DOHH2 (cell line): ENCODE results near the gene AFP.

ENCODE experiments used
- CTCF ChIP-seq: fragments of 200-600 bp; sonication (generic); IDR thresholded peaks from one replicate; pipeline ENCODE4 v1.5.1; 2014; ENCODE audit warnings: antibody characterized with exemption, mild to moderate bottlenecking, low read depth, low read length; ENCODE audit not compliant: poor library complexity, severe bottlenecking
- EZH2phosphoT487 ChIP-seq: fragments of 200-600 bp; sonication (generic); IDR thresholded peaks from 2 replicates; pipeline ENCODE4 v1.6.1; 2017; ENCODE audit warnings: borderline replicate concordance, mild to moderate bottlenecking, antibody characterized with exemption, low read length, moderate library complexity, mixed read lengths

DNA sequence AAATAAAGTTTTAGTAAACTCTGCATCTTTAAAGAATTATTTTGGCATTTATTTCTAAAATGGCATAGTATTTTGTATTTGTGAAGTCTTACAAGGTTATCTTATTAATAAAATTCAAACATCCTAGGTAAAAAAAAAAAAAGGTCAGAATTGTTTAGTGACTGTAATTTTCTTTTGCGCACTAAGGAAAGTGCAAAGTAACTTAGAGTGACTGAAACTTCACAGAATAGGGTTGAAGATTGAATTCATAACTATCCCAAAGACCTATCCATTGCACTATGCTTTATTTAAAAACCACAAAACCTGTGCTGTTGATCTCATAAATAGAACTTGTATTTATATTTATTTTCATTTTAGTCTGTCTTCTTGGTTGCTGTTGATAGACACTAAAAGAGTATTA is 31.6 kb upstream of the AFP start:
- TF ChIP-seq CTCF (no peak), EZH2phosphoT487 (no peak)
